ENCODE measurements around the gene DDX39A.

The DDX39A gene

DNA sequence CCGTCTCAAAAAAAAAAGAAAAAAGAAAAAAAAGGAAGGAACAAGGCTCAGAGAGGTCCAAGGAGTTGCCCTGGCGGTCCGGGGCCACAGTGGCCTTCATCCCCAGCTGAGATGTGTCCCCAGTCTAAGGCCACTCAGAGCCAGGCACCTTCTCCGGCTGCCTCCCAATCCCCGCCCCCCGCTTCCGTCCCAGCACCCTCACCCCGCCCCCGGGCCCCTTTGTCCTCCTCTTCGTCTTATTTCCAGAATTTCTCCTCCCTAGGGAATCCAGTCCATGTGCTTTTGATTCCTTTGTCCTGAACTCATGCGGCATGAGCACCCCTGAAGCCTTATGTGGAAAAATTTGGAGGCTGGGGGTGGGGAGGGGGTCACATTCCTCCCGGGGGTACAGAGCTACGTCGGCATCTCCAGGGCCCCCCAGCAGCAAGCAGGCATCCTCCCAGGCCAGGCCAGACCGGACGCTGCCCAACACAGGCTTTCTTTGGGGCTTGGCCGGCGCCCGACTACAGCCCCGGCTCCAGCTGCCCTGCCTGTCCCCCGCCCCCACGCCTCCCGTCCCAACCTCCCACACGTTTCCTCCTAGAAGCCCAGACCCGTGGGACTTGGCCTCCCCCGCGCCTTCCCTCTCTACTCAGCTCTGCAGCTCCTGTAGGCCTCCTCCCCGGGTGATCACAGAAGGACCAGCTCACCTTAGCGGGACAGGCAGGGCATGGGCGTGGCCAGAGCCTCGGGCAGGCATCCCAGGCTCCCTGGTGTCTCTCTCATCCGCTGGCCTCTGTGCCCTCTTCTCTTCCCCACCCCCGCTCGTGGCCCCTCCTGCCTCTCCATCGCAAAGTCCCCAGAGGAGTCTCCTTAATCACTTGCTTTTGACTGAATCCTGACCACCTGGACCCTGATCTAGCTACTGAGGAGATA is 55.7 kb downstream of the DDX39A start:
- DNase-seq (ENCODE audit: low read depth, low spot score), result no peak

DNA sequence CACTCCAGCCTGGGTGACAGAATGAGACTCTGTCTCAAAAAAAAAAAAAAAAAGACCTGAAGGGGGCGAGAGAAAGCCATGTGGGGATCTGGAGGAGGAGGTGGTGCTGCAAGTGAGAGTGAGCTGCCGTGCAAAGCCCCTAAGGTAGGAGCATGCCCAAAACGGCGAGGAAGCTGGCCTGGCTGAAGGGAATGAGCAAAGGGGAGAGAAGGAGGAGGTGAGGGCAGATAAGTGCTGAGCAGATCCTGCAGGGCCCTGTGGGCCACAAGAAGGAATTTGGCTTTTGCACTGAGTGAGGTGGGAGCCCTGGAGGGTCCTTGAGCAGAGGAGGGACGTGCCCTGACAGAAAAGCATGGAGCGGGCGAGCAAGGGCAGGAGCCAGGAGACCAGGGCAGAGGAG is 57.3 kb downstream of the DDX39A start:
- no peak for DNase-seq (ENCODE audit: low read depth, low spot score)
